ENCODE data around the gene TSC22D2. TPM values are rescaled to one million over a fixed set of nuclear protein-coding genes. Genes with fewer than 3 reads are reported as not detected.

Gene TSC22D2
- total RNA-seq, 4 donors from 2014 or later = 13.0 to 60.4 (median 16.7) TPM

GRCh38 chr3:150511122-150511821 lies 103.2 kb downstream of the TSC22D2 start:
- intact Hi-C loops (cut with DNase I; ENCODE audit: low total_unique reads) = no loop called here
- no peak for DNase-seq (ENCODE audit: low spot score in 2 of 2)
- WGBS, 2 donors = 77 to 84% methylated on average over 4 of the region's 4 CpGs
- no peak overlapping the region for H3K4me3 ChIP-seq (ENCODE audit: low read depth, poor library complexity, severe bottlenecking)
- no peak for TF ChIP-seq POLR2A (IDR thresholded peaks at IDR 0.05)
- TF ChIP-seq CTCF (IDR thresholded peaks at IDR 0.05) = no peak

GRCh38 chr3:150515210-150515609 lies 107.1 kb downstream of the TSC22D2 start:
- H3K4me3 ChIP-seq (ENCODE audit: low read depth, poor library complexity, severe bottlenecking) = no peak overlapping the region
- no peak for DNase-seq (ENCODE audit: low spot score in 2 of 2)
- intact Hi-C loops (cut with DNase I; ENCODE audit: low total_unique reads) = no loop called here
- WGBS, 2 donors = 88 to 96% methylated on average over 4 of the region's 4 CpGs
- TF ChIP-seq POLR2A (IDR thresholded peaks at IDR 0.05) (no peak), CTCF (IDR thresholded peaks at IDR 0.05) (no peak)

Other genes with a start within 250 kb of the TSC22D2 start
- 100 to 1,000 TPM; 155 to 282 (median 197) TPM for gene SERP1, start 138.2 kb downstream of the TSC22D2 start, total RNA-seq
- 100 to 1,000 TPM; 132 to 223 (median 187) TPM for gene EIF2A, start 138.5 kb downstream of the TSC22D2 start, total RNA-seq
- gene SELENOT, start 195.0 kb downstream of the TSC22D2 start, total RNA-seq = 10 to 100 TPM; 39.2 to 76.8 (median 64.8) TPM